Right atrium auricular region (tissue), 2 donors: ENCODE data around the gene PIP4K2C. TPM values are rescaled to one million over a fixed set of nuclear protein-coding genes. Genes with fewer than 3 reads are reported as not detected.

Experiments
- DNase-seq: peaks from one replicate; pipeline ENCODE4 v3.0.0-alpha.2; 2019; ENCODE audit warnings: low spot score
- H3K27ac ChIP-seq, 2 donors: fragments of 200-600 bp; sonication (generic); 1 replicate in 1 of 2; 2 replicates in 1 of 2; pipeline ENCODE4 v1.5.1; 2016 to 2019
- H3K27me3 ChIP-seq, 2 donors: fragments of 200-600 bp; sonication (generic); one replicate each; pipeline versions ENCODE4 v1.5.1 to v1.6.0; 2017 to 2019
- H3K36me3 ChIP-seq: fragments of 200-600 bp; sonication (generic); one replicate; pipeline ENCODE4 v1.5.1; 2016
- H3K4me1 ChIP-seq, 2 donors: fragments of 200-600 bp; sonication (generic); one replicate each; pipeline versions ENCODE4 v1.5.1 to v1.6.0; 2017 to 2019
- H3K4me3 ChIP-seq, 2 donors: fragments of 200-600 bp; sonication (generic); 1 replicate in 1 of 2; 2 replicates in 1 of 2; pipeline ENCODE4 v1.5.1; 2017 to 2019; ENCODE audit warnings: mild to moderate bottlenecking in 1 of 2, moderate library complexity in 1 of 2
- H3K9me3 ChIP-seq, 2 donors: fragments of 200-600 bp; sonication (generic); one replicate each; pipeline ENCODE4 v1.5.1; 2019
- total RNA-seq, 2 donors: library from RNA; depleted of rRNA; stranded (reverse); fragments of >200 nt; gene quantifications; one replicate each; pipeline ENCODE4 v1.1.0, GENCODE V29; 2016
- TF ChIP-seq, protein P1 (sequence below), 2 donors: fragments of 200-600 bp; sonication (generic); IDR thresholded peaks; one replicate each; pipeline ENCODE4 v1.5.1; 2019; ENCODE audit warnings: antibody characterized with exemption in 2 of 2

The PIP4K2C gene
- total RNA-seq, 2 donors from 2014 or later = 22.1 to 25.2 TPM

DNA sequence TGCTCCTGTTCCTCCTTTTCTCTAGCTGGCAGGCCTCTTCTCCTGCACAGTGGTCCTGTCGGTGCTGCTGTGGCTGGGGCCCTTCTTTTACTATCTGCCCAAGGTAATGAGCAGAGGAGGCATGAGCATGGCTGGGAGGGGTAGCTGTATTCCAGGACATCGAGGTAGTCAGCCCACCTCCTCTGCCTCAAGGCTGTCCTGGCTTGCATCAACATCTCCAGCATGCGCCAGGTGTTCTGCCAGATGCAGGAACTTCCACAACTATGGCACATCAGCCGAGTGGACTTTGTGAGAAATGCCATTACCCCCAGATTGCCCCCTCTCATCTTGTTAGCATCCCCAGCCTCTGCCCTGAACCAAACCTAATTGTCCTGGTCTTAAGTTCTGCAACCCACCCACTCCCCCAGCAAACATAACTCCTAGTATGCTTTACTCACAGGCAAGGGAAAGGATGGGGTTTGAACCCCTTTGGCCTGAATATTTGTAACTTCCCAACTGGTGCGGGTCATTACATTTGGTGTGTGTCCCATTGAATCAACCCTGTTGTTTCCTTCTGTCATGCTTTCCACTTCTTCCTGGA lies 32.9 kb downstream of the PIP4K2C start:
- no peak for DNase-seq
- peaks cover 0 to 40% of the 10 kb centered on the region in 2 donors for H3K4me1 ChIP-seq
- TF ChIP-seq, protein P1, sequence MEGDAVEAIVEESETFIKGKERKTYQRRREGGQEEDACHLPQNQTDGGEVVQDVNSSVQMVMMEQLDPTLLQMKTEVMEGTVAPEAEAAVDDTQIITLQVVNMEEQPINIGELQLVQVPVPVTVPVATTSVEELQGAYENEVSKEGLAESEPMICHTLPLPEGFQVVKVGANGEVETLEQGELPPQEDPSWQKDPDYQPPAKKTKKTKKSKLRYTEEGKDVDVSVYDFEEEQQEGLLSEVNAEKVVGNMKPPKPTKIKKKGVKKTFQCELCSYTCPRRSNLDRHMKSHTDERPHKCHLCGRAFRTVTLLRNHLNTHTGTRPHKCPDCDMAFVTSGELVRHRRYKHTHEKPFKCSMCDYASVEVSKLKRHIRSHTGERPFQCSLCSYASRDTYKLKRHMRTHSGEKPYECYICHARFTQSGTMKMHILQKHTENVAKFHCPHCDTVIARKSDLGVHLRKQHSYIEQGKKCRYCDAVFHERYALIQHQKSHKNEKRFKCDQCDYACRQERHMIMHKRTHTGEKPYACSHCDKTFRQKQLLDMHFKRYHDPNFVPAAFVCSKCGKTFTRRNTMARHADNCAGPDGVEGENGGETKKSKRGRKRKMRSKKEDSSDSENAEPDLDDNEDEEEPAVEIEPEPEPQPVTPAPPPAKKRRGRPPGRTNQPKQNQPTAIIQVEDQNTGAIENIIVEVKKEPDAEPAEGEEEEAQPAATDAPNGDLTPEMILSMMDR (IDR thresholded peaks at IDR 0.05) = no peak
- no peak overlapping the region for H3K4me3 ChIP-seq
- H3K27me3 ChIP-seq = peaks cover 17 to 18% of the 10 kb centered on the region in 2 donors
- H3K27ac ChIP-seq = no peak overlapping the region
- H3K9me3 ChIP-seq = no peaks in the 10 kb centered on the region
- no peaks in the 10 kb centered on the region for H3K36me3 ChIP-seq

GRCh38 chr12:57624441-57625220 lies 33.6 kb downstream of the PIP4K2C start:
- no peak overlapping the region for H3K27ac ChIP-seq
- peaks cover 17 to 18% of the 10 kb centered on the region in 2 donors for H3K27me3 ChIP-seq
- H3K4me3 ChIP-seq = no peak overlapping the region
- DNase-seq = no peak
- no peaks in the 10 kb centered on the region for H3K36me3 ChIP-seq
- TF ChIP-seq, protein P1 (IDR thresholded peaks at IDR 0.05) = no peak
- H3K4me1 ChIP-seq = peaks cover 0 to 33% of the 10 kb centered on the region in 2 donors
- no peaks in the 10 kb centered on the region for H3K9me3 ChIP-seq

DNA sequence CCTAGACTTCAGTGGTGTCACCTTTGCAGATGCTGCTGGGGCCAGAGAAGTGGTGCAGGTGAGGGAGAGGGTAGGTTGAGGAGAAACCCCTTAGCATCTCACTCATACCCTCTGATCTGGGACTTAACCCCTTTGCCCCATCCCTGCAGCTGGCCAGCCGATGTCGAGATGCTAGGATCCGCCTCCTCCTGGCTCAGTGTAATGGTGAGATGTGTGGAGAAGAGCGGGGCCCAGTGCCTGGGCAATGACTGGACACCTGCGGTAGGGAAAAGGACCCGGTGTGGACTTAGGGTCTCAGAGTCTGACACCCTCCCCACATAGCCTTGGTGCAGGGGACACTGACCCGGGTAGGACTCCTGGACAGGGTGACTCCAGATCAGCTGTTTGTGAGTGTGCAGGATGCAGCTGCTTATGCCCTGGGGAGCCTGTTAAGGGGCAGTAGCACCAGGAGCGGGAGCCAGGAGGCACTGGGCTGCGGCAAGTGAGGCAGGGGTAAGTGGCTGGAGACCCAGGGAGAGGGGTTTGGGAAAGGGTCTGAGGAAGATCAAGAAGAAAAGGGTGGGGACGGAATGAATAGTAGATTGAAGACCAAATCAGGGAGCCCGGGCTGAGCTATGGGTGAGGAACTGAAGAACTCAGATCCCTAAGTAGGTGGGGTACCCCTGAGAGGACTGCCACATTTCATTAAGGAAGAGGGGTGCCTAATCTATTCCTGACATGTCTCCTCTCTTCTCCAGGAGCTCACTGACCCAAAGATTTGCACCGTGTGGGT lies 34.5 kb downstream of the PIP4K2C start:
- Histone ChIP-seq H3K27me3 (peaks cover 16 to 18% of the 10 kb centered on the region in 2 donors), H3K4me1 (peaks cover 0 to 26% of the 10 kb centered on the region in 2 donors), H3K4me3 (no peak overlapping the region), H3K36me3 (no peaks in the 10 kb centered on the region), H3K9me3 (no peaks in the 10 kb centered on the region), H3K27ac (no peak overlapping the region)
- no peak for DNase-seq
- TF ChIP-seq, protein P1 (IDR thresholded peaks at IDR 0.05) = no peak

DNA sequence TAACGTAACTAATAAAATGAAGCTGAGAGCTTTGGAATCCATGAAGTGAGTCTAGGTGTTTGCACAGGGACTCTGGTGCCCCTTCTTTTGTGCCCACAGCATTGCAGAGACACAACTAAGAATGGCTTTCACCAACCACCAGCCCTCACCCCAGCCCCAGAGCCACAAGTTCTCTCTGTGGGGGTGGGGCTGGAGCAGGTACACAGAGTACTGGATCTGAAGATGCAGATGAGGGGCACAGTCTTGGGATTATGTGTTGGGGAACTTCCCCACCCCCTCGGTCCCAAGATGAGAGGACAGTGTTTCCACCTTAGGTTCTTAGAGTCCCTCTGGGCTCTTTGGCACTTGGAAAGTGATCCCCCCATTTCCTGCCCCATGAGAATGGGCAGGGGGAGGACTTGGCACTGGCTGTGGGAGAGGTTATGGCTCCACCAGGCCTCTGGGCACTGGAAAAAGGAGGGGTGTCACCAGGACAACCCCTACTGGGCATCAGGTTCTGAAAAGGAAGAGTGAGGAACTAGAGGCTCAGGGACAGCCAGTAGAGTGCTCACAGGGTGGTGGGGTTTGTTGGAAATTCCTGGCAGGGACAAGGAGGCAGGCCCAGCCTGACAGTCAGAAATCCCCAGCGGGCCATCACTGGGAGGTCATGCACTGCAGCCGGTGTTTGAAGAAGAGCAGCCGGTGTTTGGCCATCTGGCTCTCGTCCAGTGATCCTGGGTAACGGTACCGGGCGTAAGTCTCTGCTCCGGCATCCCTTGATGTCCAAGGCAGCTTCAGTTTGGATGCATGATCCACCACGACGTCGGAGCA lies 35.3 kb downstream of the PIP4K2C start:
- Histone ChIP-seq H3K27me3 (peaks cover 7 to 12% of the 10 kb centered on the region in 2 donors), H3K4me3 (no peak overlapping the region), H3K9me3 (no peaks in the 10 kb centered on the region), H3K36me3 (no peaks in the 10 kb centered on the region), H3K4me1 (peaks cover 0 to 18% of the 10 kb centered on the region in 2 donors), H3K27ac (no peak overlapping the region)
- DNase-seq = no peak
- TF ChIP-seq, protein P1 (IDR thresholded peaks at IDR 0.05) = no peak

- Histone ChIP-seq H3K36me3 (no peaks in the 10 kb centered on the region), H3K4me1 (peaks cover 0 to 17% of the 10 kb centered on the region in 2 donors), H3K27ac (no peak overlapping the region), H3K9me3 (no peaks in the 10 kb centered on the region), H3K27me3 (peaks cover 3 to 12% of the 10 kb centered on the region in 2 donors), H3K4me3 (no peak overlapping the region)
- TF ChIP-seq, protein P1 (IDR thresholded peaks at IDR 0.05) = no peak
- no peak for DNase-seq
Observed at GRCh38 chr12:57626921-57627445, 36.0 kb downstream of the PIP4K2C start.
